GM21526 (cell line): Measurements from ENCODE around the gene BOD1.
"Not testable (repeated sequence)": the region's sequence is repeated elsewhere in the genome, so short reads cannot be mapped to it uniquely, and the experiment has no call there.

ENCODE experiments used
- ATAC-seq: cut with Tn5 transposase; IDR thresholded peaks from one replicate; pipeline ENCODE4 v1.9.1; 2021; ENCODE audit warnings: moderate library complexity; ENCODE audit not compliant: unreplicated experiment, low FRiP score

BOD1 gene

GRCh38 chr5:173620784-173621183, 4.3 kb upstream of the BOD1 start:
- no peak for ATAC-seq

GRCh38 chr5:173618927-173619519, 2.6 kb upstream of the BOD1 start:
- no peak for ATAC-seq

DNA sequence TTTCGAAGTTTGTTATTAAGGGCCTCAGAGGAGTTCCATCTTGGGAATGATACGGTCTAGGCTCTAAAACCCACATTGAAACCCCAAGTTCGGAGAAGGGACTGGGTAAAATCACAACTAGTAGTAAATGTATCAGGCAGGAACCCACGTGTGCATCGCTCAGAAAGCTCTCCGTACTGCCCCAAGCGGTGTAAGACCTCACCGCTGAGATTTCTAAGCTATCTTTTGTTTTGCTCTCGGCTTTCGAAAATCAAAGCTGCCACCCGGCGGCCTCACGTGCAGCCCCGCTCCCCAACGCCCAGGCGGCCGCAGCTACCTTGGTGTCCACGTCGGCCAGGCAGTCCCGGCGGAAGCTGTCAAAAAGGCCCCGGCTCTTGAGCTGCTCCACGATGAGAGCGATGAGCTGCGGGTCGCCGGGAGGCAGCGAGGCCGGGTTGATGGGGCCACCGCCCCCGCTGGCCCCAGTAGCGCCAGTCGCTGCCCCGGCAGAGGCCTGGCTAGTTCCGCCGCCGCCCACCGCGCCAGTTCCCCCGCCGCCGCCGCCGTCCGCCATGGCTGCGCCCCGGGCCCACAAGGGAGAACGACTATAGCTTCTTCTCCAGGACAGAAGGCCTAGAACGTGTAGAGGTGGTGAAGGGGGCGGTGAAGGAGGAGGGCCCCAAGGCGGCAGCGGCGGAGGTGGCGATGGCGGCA, 420 bp downstream of the BOD1 start:
- peak; percentile 50 for ATAC-seq

- ATAC-seq: no peak
Observed at GRCh38 chr5:173614591-173614990, 1.9 kb downstream of the BOD1 start.

DNA sequence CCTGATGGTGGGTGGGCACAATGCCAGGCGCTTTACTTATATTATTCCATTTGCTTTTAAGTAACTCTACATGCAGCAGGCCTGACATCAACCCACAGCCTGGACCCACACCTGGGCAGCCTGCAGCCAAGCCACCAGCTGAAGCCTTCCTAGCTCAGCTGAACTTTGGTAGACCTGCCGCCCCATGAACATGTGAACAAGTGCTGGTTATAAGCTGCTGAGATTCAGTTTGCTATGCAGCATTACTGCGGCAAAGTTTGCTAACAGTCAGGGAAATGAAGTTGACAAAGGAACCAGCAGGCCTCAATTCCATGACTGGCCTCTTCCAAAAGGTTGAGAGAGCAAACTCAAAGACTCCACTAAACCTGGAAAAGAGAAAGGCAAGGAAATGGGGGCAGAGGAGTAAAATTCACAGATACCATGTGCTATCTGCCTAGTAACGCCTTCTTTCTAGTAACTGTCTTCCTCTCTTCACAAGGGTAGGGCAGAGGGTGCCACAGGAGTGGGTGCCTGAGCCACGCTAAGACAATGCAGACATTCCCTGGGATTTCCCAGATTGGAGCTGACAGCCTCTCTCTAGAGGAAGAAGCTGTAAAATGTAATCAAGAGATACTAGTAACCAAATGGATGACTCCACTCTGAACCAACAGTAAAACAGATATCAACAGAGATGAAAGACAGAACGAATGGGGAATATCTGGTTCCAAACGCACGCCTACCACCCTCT, 2.9 kb downstream of the BOD1 start:
- no peak for ATAC-seq

DNA sequence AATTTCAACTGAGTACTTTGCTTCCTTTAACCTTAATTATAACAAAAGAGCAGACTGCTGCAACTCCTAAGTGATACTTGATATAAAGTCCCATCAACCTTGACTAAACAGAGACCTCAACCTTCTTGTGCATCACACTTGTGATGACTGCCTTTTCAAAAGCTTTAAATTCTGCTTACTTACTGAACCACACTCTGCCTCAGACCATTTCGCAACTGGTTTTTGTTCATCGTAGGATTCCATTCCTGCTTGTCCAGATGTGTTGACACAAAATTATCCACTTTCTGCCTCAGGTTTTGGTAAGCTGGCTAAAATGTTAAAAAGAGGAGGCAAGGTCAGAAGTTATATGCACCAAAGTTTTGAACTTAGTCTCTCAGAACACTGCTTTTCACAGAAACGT, 3.5 kb downstream of the BOD1 start:
- no peak for ATAC-seq

DNA sequence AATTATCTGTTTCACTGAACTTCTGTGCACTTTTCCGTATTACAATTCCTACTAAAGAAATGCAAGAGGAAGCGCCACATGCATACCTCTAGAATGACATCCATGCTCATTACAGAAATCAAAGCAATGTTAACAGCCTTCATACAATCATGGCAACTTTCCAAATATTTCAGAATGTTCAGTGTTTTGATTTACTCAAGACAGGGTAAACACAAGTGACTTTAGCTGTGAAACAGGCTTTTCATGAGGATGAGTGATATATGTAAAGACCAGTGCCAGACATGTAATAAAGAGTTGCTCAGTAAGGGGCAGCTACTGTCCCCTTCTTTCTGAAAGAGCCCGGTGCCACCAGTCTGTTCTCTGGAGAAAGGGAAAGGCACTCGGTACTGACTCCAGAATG, 4.7 kb downstream of the BOD1 start:
- ATAC-seq: no peak

DNA sequence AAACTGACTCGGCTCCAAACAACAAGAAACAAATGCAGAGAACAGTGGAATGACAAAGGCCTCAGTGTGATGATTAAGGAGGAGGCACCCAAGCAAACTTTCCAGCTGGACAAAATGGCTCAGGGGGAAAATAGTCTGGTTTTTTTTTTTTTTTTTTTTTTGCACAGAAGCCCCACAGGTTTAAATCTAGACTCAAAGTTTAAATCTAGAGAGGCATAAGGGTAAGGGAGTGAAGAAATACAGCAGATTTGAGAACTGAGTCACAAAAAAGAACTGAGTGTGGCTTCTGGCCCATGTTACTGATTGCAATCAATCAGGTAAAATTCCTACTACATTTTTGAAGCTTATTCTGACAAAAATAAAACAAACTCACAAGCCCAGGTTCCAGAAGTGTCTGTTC, 12.3 kb downstream of the BOD1 start:
- ATAC-seq: no peak

- no peak for ATAC-seq
Observed at GRCh38 chr5:173602423-173602822, 14.0 kb downstream of the BOD1 start.

DNA sequence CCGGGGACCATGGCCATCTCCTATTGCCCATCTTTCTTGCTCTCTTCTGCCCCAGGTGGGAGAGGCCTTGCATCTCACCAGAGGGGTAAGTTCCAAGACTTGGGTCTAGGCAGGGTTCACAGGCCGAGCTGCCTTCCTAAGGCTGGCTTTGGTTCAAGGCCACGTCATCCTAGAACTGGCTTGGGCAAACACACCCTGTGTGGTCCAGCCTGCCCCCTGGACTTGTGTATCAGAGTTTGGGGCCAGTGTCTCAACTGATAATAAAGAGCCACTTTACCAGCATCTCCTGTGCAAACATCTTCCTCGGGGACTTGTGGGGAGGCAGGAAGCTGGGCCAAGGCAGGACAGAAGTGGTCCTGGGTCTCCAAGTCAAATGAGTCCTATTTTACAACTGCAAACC, 17.8 kb downstream of the BOD1 start:
- no peak for ATAC-seq

DNA sequence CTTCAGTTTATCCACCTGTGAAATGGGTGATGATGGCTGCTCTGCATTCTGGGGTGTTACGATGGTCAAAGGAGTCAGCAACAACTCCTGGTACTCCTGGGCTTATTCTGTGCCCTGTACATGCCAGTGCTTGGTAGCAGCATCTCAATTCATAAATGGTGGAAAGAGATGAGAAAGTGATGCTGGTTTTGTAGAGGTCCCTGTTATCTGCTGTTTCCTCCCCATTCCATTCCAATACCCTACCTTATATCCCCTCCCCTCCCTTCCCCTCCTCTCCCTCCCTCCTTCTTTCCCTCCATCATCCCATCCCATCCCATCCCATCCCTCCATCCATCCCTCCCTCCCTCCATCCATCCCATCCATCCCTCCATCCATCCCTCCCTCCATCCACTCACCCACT, 19.1 kb downstream of the BOD1 start:
- no peak for ATAC-seq

- ATAC-seq: no peak
Observed at GRCh38 chr5:173595841-173596240, 20.6 kb downstream of the BOD1 start.

- ATAC-seq: no peak
Observed at GRCh38 chr5:173594061-173594460, 22.4 kb downstream of the BOD1 start.

DNA sequence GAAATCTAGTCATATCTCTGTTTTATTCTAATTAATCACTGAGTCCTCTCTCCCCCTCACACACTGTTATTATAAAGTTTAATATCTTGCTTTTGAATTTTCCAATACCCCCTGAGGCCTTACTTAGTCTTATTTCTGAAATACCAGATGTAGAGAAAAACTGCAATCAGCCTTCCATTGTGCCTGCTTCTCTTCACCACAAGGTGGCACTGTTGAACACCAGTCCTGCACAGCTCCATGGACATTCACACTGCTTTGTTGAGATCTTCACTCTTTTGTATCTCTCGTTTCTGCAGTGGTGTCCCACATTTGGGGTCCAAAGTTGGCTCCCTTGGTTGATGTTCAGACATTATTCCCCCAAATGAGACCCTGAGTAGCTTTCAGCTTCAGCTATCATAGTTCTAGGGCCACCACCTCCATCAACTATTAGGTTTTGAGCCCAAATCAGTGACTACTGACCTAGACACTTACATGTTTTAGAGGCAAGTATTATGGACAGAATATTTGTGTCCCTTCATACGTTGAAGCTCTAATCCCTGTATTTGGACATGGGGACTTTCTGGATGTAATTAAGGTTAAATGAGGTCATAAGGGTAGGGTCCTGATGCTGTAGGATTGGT, 24.3 kb downstream of the BOD1 start:
- no peak for ATAC-seq

DNA sequence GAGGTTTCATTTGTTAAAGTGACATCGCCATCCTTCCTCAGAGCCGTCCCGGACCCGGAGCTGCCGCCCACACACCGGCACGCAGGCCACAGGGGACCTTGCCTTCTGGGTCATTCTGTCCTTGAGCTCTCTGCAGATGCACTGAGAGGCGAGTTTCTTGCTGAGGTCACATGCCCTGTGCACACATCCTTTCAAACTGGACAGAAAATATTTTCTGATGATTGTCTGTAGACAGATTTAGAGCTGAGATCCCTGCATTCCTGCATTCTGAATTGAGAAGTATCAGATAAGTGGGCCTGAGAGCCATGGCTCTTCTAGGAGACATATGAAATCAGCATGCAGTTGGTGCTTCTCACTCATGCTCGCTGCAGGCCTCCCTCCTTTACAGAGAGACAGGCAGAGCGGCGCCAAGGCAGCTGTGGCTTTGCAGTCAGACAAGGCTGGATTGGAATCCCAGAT, 25.4 kb downstream of the BOD1 start:
- no peak for ATAC-seq

DNA sequence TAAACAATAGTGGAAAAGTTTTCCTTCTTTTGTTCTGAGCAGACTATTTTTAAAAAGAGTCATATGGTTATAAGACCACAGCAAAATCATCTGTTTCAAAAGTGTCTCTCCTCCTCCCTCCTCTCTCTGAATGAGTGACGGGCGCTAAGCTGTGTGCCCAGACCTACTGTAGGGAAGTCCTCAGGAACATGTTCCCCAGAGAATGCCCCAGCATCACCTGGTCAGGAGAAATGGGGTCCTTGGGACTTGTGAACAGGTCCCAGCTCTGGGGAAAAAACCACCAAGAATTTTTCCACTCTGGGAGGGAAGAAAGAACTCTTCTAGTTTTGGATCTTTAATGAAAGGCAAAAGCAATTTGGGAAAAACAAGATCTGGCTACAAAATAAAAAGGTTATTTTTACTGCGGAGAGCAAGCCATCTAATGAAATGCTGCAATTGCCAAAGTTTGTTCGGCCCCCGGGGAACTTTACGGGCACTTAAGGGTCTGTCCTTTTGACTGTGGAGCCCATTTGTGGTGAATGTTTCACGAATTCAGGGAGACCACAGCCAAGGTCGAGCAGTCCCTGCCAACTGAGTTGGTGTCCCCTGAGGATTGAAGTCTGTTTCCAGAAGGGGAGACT, 25.9 kb downstream of the BOD1 start:
- no peak for ATAC-seq

- not testable (repeated sequence) for ATAC-seq
Observed at GRCh38 chr5:173586133-173586532, 30.3 kb downstream of the BOD1 start.

DNA sequence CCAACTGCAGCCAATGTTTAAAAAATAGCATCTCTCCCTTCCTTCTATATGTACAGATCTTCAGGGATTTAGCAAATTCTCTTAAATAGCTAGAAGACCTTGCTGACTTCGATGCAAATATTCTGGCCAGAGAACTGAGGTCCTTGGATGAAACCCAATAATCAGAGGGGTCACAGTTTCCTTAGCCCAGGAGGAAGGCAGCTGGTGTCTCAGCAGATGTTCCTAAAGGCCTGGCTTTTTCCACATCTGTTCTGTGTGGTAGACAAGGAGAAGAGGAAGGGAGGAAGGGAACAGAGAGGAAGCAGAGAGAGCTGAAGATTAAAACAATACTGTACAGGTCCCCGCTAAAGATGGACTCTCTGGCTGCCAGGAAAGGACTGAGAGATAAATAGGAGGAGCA, 33.1 kb downstream of the BOD1 start:
- ATAC-seq: no peak

- no peak for ATAC-seq
Observed at GRCh38 chr5:173582216-173583111, 34.0 kb downstream of the BOD1 start.
